Mesodermal cell (in vitro differentiated cells): ENCODE measurements around the gene TMPRSS3.

Experiments
- H3K27ac ChIP-seq: 2 replicates; pipeline ENCODE4 v1.7.0; 2013; ENCODE audit warnings: mild to moderate bottlenecking, low read depth, low read length, moderate library complexity; ENCODE audit not compliant: severe bottlenecking
- H3K36me3 ChIP-seq: 2 replicates; pipeline ENCODE4 v1.7.1; 2013; ENCODE audit warnings: mild to moderate bottlenecking, low read length, moderate library complexity; ENCODE audit not compliant: control insufficient read depth, insufficient read depth
- H3K4me1 ChIP-seq: one replicate; pipeline ENCODE4 v1.7.1; 2013; ENCODE audit warnings: mild to moderate bottlenecking, low read length; ENCODE audit not compliant: insufficient read depth, control insufficient read depth, poor library complexity, severe bottlenecking
- H3K4me3 ChIP-seq: 2 replicates; pipeline ENCODE4 v1.7.0; 2013; ENCODE audit warnings: low read length, control low read depth, mild to moderate bottlenecking; ENCODE audit not compliant: insufficient read depth, poor library complexity, severe bottlenecking; ENCODE audit errors: extremely low read depth
- H3K9me3 ChIP-seq: 2 replicates; pipeline ENCODE4 v1.7.1; 2013; ENCODE audit warnings: mild to moderate bottlenecking, low read length, moderate library complexity; ENCODE audit not compliant: control insufficient read depth
- WGBS, 2 experiments: methylation state at CpG; one replicate each; pipeline ENCODE4 v1.1.5; 2013; ENCODE audit warnings: missing lambda C conversion rate in 2 of 2; ENCODE audit not compliant: insufficient coverage in 2 of 2; 5-methylcytosine and 5-hydroxymethylcytosine counted together

TMPRSS3 gene

GRCh38 chr21:42373196-42373907 lies 22.5 kb downstream of the TMPRSS3 start:
- Histone ChIP-seq H3K4me3 (no peak overlapping the region), H3K4me1 (no peaks in the 10 kb centered on the region), H3K9me3 (no peaks in the 10 kb centered on the region), H3K27ac (no peak overlapping the region), H3K36me3 (no peaks in the 10 kb centered on the region)
- WGBS, 2 experiments: 85 to 89% methylated on average over 14 to 23 of the region's 25 CpGs

- H3K36me3 ChIP-seq: no peaks in the 10 kb centered on the region
- 80 to 82% methylated on average over 17 to 18 of the region's 18 CpGs for WGBS, 2 experiments
- H3K4me1 ChIP-seq: no peaks in the 10 kb centered on the region
- H3K27ac ChIP-seq: no peak overlapping the region
- no peak overlapping the region for H3K4me3 ChIP-seq
- H3K9me3 ChIP-seq: no peaks in the 10 kb centered on the region
Observed at GRCh38 chr21:42370894-42371654, 24.8 kb downstream of the TMPRSS3 start.

GRCh38 chr21:42369821-42370220 lies 26.0 kb downstream of the TMPRSS3 start:
- H3K4me1 ChIP-seq: no peaks in the 10 kb centered on the region
- H3K9me3 ChIP-seq: no peaks in the 10 kb centered on the region
- WGBS, 2 experiments: 75 to 90% methylated on average over 10 of the region's 16 CpGs
- no peak overlapping the region for H3K4me3 ChIP-seq
- H3K36me3 ChIP-seq: no peaks in the 10 kb centered on the region
- no peak overlapping the region for H3K27ac ChIP-seq

GRCh38 chr21:42367367-42368165 lies 28.3 kb downstream of the TMPRSS3 start:
- Histone ChIP-seq H3K9me3 (no peaks in the 10 kb centered on the region), H3K36me3 (no peaks in the 10 kb centered on the region), H3K4me3 (no peak overlapping the region), H3K27ac (no peak overlapping the region), H3K4me1 (no peaks in the 10 kb centered on the region)
- WGBS, 2 experiments: 87 to 90% methylated on average over 10 to 12 of the region's 14 CpGs

- Histone ChIP-seq H3K9me3 (no peaks in the 10 kb centered on the region), H3K36me3 (no peaks in the 10 kb centered on the region), H3K4me3 (no peak within 1 kb of the TSS), H3K27ac (no peak within 1 kb of the TSS), H3K4me1 (no peaks in the 10 kb centered on the region)
- 89 to 93% methylated on average over 17 to 19 of the region's 19 CpGs for WGBS, 2 experiments
Observed at GRCh38 chr21:42366292-42367010, 29.4 kb downstream of the TMPRSS3 start, which contains the start of gene TFF1. TSS of gene TFF1 (minus strand) at chr21:42366535. CDS start at chr21:42366495, 40 bp downstream.

- no peak overlapping the region for H3K27ac ChIP-seq
- H3K4me3 ChIP-seq: no peak overlapping the region
- no peaks in the 10 kb centered on the region for H3K9me3 ChIP-seq
- no peaks in the 10 kb centered on the region for H3K4me1 ChIP-seq
- no peaks in the 10 kb centered on the region for H3K36me3 ChIP-seq
- WGBS, 2 experiments: 77 to 82% methylated on average over 5 of the region's 6 CpGs
Observed at GRCh38 chr21:42365770-42366169, 30.1 kb downstream of the TMPRSS3 start.

GRCh38 chr21:42364304-42364865 lies 31.5 kb downstream of the TMPRSS3 start:
- H3K4me3 ChIP-seq: no peak overlapping the region
- WGBS, 2 experiments: 88 to 89% methylated on average over 11 to 13 of the region's 13 CpGs
- H3K4me1 ChIP-seq: no peaks in the 10 kb centered on the region
- H3K27ac ChIP-seq: no peak overlapping the region
- H3K9me3 ChIP-seq: no peaks in the 10 kb centered on the region
- no peaks in the 10 kb centered on the region for H3K36me3 ChIP-seq

GRCh38 chr21:42363312-42363711 lies 32.5 kb downstream of the TMPRSS3 start:
- WGBS, 2 experiments: 91 to 96% methylated on average over 5 to 7 of the region's 8 CpGs
- no peaks in the 10 kb centered on the region for H3K36me3 ChIP-seq
- H3K9me3 ChIP-seq: no peaks in the 10 kb centered on the region

GRCh38 chr21:42362700-42363099 lies 33.2 kb downstream of the TMPRSS3 start:
- no peak overlapping the region for H3K27ac ChIP-seq
- H3K36me3 ChIP-seq: no peaks in the 10 kb centered on the region
- 81 to 85% methylated on average over 4 of the region's 9 CpGs for WGBS, 2 experiments
- H3K9me3 ChIP-seq: no peaks in the 10 kb centered on the region
- H3K4me3 ChIP-seq: no peak overlapping the region
- no peaks in the 10 kb centered on the region for H3K4me1 ChIP-seq

More at GRCh38 chr21:42363312-42363711, 32.5 kb downstream of the TMPRSS3 start:
- no peak overlapping the region for H3K4me3 ChIP-seq
- no peak overlapping the region for H3K27ac ChIP-seq
- no peaks in the 10 kb centered on the region for H3K4me1 ChIP-seq

GRCh38 chr21:42362198-42362597 lies 33.7 kb downstream of the TMPRSS3 start:
- Histone ChIP-seq H3K27ac (no peak overlapping the region), H3K36me3 (no peaks in the 10 kb centered on the region), H3K4me1 (no peaks in the 10 kb centered on the region), H3K4me3 (no peak overlapping the region), H3K9me3 (no peaks in the 10 kb centered on the region)
- 94% methylated on average over 3 of the region's 12 CpGs for WGBS, 2 experiments
